GM12892 (cell line): ENCODE results near the gene MFNG.
A peak's percentile ranks its signal among the peaks of the same experiment; 100 is the strongest.

ENCODE experiments used
- DNase-seq: peaks from one replicate; pipeline ENCODE4 v3.0.0; 2011; ENCODE audit not compliant: insufficient read length
- FAIRE-seq: peaks from 2 replicates; lab custom pipeline; 2011; peaks lifted over from hg19 to GRCh38; lab: Jason Lieb, UNC
- POLR2A ChIP-seq: IDR thresholded peaks from 2 replicates; pipeline ENCODE4 v1.6.1; 2011; ENCODE audit warnings: low read depth, low read length, control low read depth
- POLR2AphosphoS5 ChIP-seq: IDR thresholded peaks from 2 replicates; pipeline ENCODE4 v1.6.1; 2011; ENCODE audit warnings: low read depth, low read length, control low read depth
- TAF1 ChIP-seq: IDR thresholded peaks from 2 replicates; pipeline ENCODE4 v1.6.1; 2011; ENCODE audit warnings: low read depth, mild to moderate bottlenecking, control low read depth, low read length, borderline replicate concordance

Gene MFNG

DNA sequence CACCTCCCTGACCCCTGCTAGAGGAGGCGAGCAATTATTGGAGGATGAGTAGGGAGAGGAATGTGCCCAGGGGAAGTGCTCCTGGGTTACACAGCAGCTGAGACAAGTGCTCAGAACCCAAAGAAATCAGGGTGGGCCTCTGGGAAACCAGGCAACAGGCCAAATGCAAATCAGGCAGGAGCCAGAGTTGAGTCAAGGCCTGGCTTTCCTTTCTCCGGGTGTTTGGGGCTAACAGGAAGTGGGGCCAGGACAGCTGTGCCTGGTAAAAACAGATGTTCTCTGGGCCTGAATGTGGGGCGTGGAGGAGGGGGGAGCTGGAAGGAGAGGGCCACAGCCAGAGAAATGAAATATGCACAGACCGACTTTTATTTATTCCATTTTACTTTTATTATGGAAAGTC, 22.0 kb downstream of the MFNG start:
- FAIRE-seq, result peak; percentile 92
- DNase-seq, result peak; percentile 60
- TF ChIP-seq TAF1 (no peak), POLR2A (no peak), POLR2AphosphoS5 (no peak)

DNA sequence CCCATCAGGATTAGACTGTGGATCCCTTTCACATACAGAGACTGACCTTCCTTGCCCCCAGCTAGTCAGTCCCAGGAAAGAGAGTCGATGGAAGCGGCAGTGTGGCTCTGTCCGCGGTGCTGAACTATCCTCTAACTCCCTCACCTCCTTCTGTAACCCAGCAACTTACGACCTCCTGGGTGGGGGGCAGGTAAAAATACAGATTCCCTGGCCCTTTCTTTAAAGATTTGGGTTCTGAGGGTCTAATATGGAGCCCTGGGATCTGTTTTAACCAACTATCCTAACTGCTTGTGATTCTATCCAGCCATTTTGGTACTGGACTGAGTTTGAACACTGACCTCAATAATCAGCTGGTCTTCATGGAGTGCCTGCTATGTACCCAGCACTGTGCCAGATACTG, 23.2 kb downstream of the MFNG start:
- TF ChIP-seq POLR2AphosphoS5 (no peak), POLR2A (no peak), TAF1 (no peak)

DNA sequence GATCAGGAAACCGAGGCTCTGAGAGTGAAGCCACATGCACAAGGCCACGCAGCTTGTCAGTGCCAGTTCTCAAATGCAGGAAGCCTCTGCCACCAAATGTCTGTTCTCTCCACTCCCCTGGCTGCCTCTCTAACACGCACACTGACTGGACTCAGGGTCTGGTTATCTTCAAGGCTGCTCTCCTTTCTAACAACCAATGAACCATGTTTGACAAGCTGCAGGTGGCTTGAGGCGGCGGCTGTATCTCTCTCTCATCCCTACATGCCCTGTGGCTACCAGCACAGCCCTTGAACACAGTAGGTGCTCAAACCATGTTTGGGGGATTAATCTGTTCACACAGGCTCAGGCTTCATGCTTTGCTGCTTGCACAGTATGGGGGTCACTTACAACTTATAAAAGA, 23.7 kb downstream of the MFNG start:
- TF ChIP-seq POLR2A (no peak), TAF1 (no peak), POLR2AphosphoS5 (no peak)
- FAIRE-seq (no peak), DNase-seq (no peak)

More for the DNA sequence above, 23.2 kb downstream of the MFNG start:
- FAIRE-seq (no peak), DNase-seq (no peak)

DNA sequence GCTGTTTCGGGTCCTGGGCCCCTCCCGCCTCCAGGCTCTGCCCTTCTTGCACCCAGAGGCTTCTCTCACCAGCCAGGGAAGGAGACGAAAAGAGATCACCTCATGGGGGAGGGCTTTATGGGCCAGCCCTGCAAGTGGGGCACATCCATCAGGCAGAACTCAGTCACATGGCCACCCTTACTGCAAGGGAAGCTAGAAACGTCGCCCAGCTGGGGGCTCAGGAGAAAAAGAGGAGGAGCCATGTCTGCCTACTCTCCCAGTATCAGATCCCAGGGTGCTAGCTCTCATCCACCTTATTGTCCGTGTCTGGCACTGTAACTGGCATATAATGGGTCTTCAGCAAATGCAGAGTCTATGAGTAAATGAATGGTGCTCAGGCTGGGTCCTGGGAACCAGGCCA, 24.2 kb downstream of the MFNG start:
- DNase-seq (no peak), FAIRE-seq (no peak)
- TF ChIP-seq TAF1, result no peak
- TF ChIP-seq POLR2A, result no peak
- no peak for TF ChIP-seq POLR2AphosphoS5

DNA sequence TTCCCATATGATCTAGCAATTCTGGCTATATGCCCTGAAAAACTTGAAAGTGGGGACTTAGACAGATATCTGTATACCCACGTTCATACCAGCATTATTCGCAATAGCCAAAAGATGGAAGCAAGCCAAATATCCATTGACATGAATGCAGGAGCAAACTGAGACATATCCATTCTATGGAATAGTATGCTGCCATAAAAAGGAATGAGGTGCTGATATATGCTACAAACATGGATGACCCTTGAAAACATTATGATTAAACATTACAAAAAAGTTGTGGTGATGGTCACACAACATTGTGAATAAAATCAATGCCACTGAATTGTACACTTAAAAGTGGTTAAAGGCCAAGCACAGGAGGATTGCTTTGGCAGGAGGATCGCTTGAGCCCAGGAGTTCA, 25.5 kb downstream of the MFNG start:
- TF ChIP-seq POLR2A (no peak), POLR2AphosphoS5 (no peak), TAF1 (no peak)
- FAIRE-seq (no peak), DNase-seq (no peak)

DNA sequence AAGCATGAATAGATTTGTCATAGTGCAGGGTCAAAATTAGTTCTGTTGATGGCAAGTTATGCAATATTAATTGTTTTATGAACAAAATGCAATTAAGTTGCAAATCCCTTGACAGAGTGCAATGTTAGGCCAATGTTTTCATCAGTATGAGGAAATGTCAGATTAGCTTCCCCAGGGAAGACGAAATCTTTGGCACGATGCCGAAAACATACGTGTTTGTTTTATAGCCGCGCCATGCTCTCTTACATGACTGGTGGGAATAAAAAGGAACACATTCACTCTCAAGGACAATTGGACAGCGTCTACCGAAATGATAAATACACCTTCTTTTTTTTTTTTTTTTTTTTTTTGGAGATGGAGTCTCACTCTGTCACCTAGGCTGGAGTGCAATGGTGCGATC, 27.0 kb downstream of the MFNG start:
- no peak for DNase-seq
- no peak for FAIRE-seq
- no peak for TF ChIP-seq POLR2AphosphoS5
- TF ChIP-seq TAF1, result no peak
- TF ChIP-seq POLR2A, result no peak

DNA sequence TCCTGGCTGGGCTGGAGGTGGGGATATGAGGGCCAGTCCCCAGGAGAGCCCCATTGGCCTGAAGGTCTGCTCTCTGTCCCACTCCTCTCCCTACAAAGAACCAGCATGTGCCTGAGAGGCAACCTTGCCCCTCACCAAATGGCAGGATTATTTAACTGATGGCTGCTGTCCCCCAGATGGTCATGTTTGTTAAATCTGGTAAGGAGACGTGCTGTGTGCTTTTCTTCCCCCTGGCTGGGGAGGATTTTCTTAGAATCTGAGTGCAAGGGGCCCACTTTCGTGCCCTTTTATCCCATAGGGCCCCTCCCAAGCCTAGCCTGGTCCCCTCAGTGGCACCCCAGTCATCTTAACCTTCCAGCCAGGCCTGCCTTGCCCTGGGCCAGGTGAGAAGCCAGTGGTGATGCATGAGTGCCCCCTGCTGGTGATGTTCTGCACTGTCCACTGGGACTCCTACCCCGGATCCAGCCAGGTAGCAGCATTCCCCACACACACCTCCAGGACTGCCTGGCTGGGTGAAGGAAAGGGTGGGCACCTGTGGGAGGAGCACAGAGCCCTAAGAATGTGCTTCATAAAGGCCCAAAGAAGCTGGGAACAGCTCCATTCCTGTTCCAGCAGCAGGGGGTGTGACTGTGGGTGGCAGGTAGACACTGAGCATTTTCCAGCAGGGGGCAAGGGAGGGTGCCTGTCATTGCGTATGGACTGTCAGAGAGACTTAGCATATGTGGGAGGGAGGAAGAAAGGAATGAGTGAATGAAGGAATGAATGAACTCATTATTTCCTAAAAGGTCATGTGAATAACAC, 28.9 kb downstream of the MFNG start:
- no peak for TF ChIP-seq TAF1
- TF ChIP-seq POLR2AphosphoS5, result no peak
- FAIRE-seq (peak; percentile 97), DNase-seq (peak; percentile 80)

DNA sequence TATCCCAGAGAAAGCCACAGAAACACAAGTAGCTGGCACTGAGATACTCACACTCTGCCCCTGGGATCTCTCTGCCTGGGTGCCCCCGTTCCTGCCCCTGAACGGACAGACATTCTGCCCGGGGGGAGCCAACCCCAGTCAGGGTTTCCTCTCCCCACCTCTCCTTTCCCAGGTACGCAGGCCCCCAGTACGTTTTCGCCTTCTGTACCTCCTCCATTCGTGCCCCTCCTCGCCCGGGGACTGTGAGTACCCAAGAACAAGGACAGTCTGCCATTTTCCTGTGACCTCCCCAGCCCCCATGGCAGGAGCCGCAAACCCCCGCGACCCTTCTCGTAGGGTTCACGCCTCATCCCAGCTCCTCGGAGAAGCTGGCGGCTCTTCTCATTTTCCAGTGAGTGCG, 29.8 kb downstream of the MFNG start:
- no peak for FAIRE-seq
- DNase-seq, result no peak
- TF ChIP-seq POLR2AphosphoS5 (no peak), POLR2A (no peak), TAF1 (no peak)

DNA sequence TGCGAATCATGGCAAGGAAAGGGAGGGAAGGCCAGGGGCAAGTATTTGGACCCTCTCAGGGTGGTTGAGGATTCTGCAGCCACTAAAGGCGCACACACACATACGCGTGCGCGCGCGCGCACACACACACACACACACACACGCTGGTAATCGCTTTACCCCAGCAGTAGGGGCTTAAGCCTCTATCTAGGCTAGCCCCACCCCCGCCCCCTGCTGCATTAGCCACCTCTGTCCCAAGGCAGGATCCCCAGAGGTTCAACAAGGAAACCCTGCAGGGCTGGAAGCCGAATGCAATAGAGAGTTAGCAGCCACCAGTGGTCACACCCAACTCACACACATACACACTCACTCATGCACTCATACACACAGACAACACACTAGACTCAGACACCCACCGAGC, 30.3 kb downstream of the MFNG start:
- TF ChIP-seq POLR2A, result no peak
- no peak for TF ChIP-seq TAF1
- no peak for TF ChIP-seq POLR2AphosphoS5
- DNase-seq, result no peak
- no peak for FAIRE-seq

DNA sequence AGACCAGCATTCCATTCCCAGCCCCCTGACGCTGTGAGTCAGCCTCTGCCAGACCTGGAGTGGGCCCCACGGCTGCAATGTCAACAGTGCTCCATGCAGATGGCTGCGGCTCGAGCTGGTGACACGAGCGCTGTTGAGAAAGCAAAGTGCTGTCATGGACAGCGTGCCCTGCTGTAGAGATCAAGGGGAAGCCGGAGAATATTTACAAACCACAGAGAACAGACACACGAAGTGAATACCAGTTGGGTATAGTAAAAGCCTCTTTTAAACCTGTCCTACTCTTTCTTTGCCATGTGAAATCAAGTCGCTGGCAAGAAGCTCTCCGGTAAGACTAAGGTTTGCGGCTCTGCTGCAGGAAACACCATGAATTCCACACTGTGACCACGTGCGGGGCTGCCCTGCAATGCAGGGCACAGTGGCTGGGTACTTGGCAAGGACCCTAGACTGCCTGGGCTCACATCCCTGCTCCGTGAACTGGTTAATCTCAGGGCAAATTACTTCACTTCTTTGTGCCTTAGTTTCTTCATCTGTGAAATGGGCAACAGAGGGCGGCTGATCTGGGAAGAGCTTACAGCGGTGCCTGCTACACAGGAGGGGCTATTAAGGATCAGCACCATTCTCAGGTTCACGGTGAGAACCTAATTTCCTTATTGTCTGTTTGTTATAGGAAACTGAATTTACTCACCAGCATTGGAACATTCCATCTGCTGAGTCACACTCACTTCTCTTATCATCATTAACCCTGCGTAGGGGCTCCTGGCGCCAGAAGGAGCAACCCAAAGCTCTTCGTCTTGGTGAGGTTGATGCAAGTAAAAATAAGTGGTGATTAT, 31.1 kb downstream of the MFNG start:
- TF ChIP-seq POLR2AphosphoS5 (no peak), POLR2A (no peak), TAF1 (no peak)
- FAIRE-seq (no peak), DNase-seq (no peak)

DNA sequence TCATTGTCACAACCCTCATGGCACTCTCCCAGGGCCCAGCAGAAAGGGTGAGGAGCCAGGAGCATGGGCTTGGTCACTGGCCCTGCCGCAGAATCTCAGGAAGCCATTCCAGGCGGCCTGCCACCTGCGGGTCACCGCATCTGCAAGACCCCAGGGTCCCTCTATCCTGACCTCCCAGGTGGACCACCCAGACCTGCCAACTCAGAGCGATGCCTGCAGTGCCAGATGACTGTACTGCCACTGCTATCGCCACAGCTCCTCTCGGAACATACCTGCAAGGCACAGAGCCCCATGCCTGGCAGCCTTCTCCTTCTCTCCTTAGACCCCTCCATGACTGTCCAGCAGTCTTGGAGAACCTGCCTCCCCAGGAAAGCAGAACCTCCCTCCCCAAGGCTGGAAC, 32.5 kb downstream of the MFNG start:
- no peak for FAIRE-seq
- TF ChIP-seq POLR2A (no peak), POLR2AphosphoS5 (no peak), TAF1 (no peak)
- DNase-seq, result no peak

DNA sequence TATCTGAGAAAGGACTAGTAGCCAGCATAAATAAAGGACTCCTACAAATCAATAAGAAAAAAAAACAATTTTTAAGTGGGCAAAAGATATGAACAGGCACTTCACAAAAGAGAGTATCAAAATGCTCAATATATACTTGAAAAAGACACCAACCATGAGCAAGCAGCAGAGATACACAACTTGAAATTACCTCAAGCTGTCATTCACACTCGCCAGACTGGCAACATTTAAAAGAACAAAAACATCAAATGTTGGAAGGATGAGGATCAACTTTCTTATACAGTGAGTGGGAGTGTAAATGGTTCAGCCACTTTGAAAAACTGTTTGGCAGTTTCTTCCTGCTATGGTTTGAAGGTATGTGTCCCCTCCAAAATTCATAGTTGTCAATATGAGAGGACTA, 35.0 kb downstream of the MFNG start:
- no peak for FAIRE-seq
- no peak for DNase-seq
- no peak for TF ChIP-seq POLR2A

DNA sequence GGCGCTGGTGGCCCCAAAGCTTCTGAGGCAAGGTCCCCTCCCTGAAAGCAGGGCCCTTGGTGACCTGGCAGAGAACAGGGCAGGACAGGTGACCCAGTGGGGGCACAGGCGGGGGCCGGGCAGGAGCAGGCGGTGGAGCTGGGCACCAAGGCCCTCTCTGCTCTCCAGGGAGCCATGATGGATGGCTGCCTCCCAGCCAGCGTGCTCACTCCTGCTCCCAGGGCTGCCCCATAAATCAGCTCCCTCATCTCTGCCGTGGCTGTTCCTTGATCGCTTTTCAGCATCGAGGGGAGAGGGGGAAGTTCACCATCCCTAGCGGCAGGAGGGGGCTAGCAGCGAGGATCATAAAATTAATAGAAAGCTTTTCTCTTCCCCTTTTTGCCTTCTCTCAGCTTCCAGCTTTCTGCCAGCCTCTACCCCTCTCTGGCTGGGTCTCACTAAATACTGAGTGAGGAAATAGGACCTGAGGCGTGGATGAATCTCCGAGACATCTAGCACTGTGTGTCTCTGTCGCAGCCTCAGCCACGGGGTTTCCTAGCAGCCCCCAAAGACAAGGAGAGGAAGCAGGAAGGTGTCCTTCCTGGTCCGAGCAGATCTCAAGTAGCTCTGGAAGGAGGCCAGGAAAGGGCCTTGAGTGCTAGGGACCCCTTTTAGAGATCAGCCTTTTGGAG, 36.7 kb downstream of the MFNG start:
- FAIRE-seq (no peak), DNase-seq (no peak)
- TF ChIP-seq POLR2A, result no peak
- TF ChIP-seq POLR2AphosphoS5, result no peak
- TF ChIP-seq TAF1, result no peak
